HCT116 (cell line): ENCODE measurements around the gene ZSCAN21. TPM values are rescaled to one million over a fixed set of nuclear protein-coding genes. Genes with fewer than 3 reads are reported as not detected.

Experiments
- ATAC-seq: fragments of 200-7000 bp; cut with Tn5 transposase; 2 replicates; pipeline ENCODE4 v1.9.1; 2020; ENCODE audit warnings: mild to moderate bottlenecking, moderate library complexity
- BruUV-seq: library from RNA; stranded (reverse); fragments of 400-500 nt; replicated peaks from 2 replicates; lab custom pipeline; 2021; lab: Mats Ljungman, UMichigan
- CTCF ChIA-PET: fragments of 300-600 bp; sonication (Branson Sonifier 250); formaldehyde crosslinking; loops from one replicate; lab custom pipeline; 2021; ENCODE audit warnings: antibody characterized with exemption; lab: Charles Lee
- POLR2A ChIA-PET: fragments of 300-600, 350-600 bp; sonication (Branson Sonifier 250); formaldehyde crosslinking; loops from one replicate; lab custom pipeline; 2021; ENCODE audit warnings: antibody characterized with exemption; lab: Charles Lee
- RAD21 ChIA-PET, 2 experiments: fragments of 300-600 bp; sonication (Branson Sonifier 250); formaldehyde crosslinking; loops; one replicate each; lab custom pipeline; 2023; ENCODE audit warnings: low total read pairs in 2 of 2; ENCODE audit not compliant: uncharacterized antibody in 2 of 2, unreplicated experiment in 2 of 2, low non-redundant PET in 1 of 2; lab: Charles Lee
- DNase-seq: peaks from one replicate; pipeline ENCODE4 v3.0.0-alpha.2; 2010; ENCODE audit warnings: low read depth, low spot score
- H2AFZ ChIP-seq: fragments of 200-600 bp; shearing (Covaris generic), sonication (generic); 2 replicates; pipeline ENCODE4 v1.6.1; 2017; ENCODE audit warnings: low read depth, mixed run types, mixed read lengths, antibody characterized with exemption, low read length; ENCODE audit not compliant: poor library complexity, severe bottlenecking
- H3K27ac ChIP-seq: 2 replicates; pipeline ENCODE4 v1.5.1; 2012; ENCODE audit warnings: low read depth, low read length
- H3K27me3 ChIP-seq: fragments of 200-600 bp; sonication (generic); 2 replicates; pipeline ENCODE4 v1.6.1; 2016; ENCODE audit warnings: mixed run types, low read length, mixed read lengths; ENCODE audit not compliant: insufficient read depth
- H3K36me3 ChIP-seq, 2 experiments: fragments of 200-500 bp in 1 of 2; fragments of 200-600 bp in 1 of 2; sonication (Bioruptor generic) in 1 of 2; sonication (generic) in 1 of 2; 2 replicates each; pipeline versions ENCODE4 v1.5.1 to v1.6.1; 2014 to 2016; ENCODE audit warnings: low read length in 2 of 2, inconsistent platforms in 1 of 2, mixed read lengths in 1 of 2, mixed run types in 1 of 2; ENCODE audit not compliant: insufficient read depth in 2 of 2, control insufficient read depth in 1 of 2
- H3K4me1 ChIP-seq, 2 experiments: fragments of 200-600 bp in 1 of 2; sonication (generic) in 1 of 2; 2 replicates each; pipeline versions ENCODE4 v1.5.1 to v1.6.1; 2012 to 2017; ENCODE audit warnings: low read length in 2 of 2, inconsistent platforms in 1 of 2, mild to moderate bottlenecking in 1 of 2, mixed read lengths in 1 of 2, mixed run types in 1 of 2, moderate library complexity in 1 of 2; ENCODE audit not compliant: insufficient read depth in 2 of 2, control insufficient read depth in 1 of 2
- H3K4me2 ChIP-seq: fragments of 200-600 bp; sonication (generic); 2 replicates; pipeline ENCODE4 v1.6.1; 2017; ENCODE audit warnings: mixed run types, low read length, mixed read lengths
- H3K4me3 ChIP-seq, 2 experiments: fragments of 200-600 bp in 1 of 2; sonication (generic) in 1 of 2; replicated peaks in 1 of 2; 2 replicates each; pipeline ENCODE4 v1.5.1; 2011 to 2016; ENCODE audit warnings: low read length in 2 of 2, control low read depth in 1 of 2, low read depth in 1 of 2, mild to moderate bottlenecking in 1 of 2, mixed read lengths in 1 of 2, mixed run types in 1 of 2
- H3K79me2 ChIP-seq: fragments of 200-600 bp; sonication (generic); 2 replicates; pipeline ENCODE4 v1.6.1; 2017; ENCODE audit warnings: mild to moderate bottlenecking, mixed run types, low read length, moderate library complexity, mixed read lengths; ENCODE audit not compliant: insufficient read depth
- H3K9ac ChIP-seq: fragments of 200-600 bp; sonication (generic); 2 replicates; pipeline ENCODE4 v1.6.1; 2016; ENCODE audit warnings: low read length, mixed read lengths
- H3K9me2 ChIP-seq: fragments of 200-600 bp; sonication (generic), shearing (Covaris generic); 2 replicates; pipeline ENCODE4 v1.6.1; 2017; ENCODE audit warnings: mixed run types, mild to moderate bottlenecking, moderate library complexity; ENCODE audit not compliant: insufficient read depth
- H3K9me3 ChIP-seq, 2 experiments: fragments of 200-500 bp in 1 of 2; fragments of 200-600 bp in 1 of 2; sonication (Bioruptor generic) in 1 of 2; sonication (generic) in 1 of 2; 2 replicates each; pipeline ENCODE4 v1.6.1; 2014 to 2017; ENCODE audit warnings: low read length in 2 of 2, mixed read lengths in 2 of 2, inconsistent platforms in 1 of 2, low read depth in 1 of 2, mild to moderate bottlenecking in 1 of 2, mixed run types in 1 of 2, moderate library complexity in 1 of 2; ENCODE audit not compliant: control insufficient read depth in 1 of 2, insufficient read depth in 1 of 2
- H4K20me1 ChIP-seq: fragments of 200-600 bp; sonication (generic), shearing (Covaris generic); 2 replicates; pipeline ENCODE4 v1.6.1; 2017; ENCODE audit warnings: mixed run types, mild to moderate bottlenecking, moderate library complexity; ENCODE audit not compliant: insufficient read depth
- CBX3 ChIP-seq: IDR thresholded peaks from 2 replicates; pipeline ENCODE4 v1.6.1; 2012; ENCODE audit warnings: low read depth
- ELF1 ChIP-seq: IDR thresholded peaks from 2 replicates; pipeline ENCODE4 v1.6.1; 2012; ENCODE audit warnings: low read depth, borderline replicate concordance
- EZH2 ChIP-seq: fragments of 200-600 bp; sonication (generic); IDR thresholded peaks from 2 replicates; pipeline ENCODE4 v1.6.1; 2017; ENCODE audit warnings: antibody characterized with exemption, mixed run types
- EZH2phosphoT487 ChIP-seq: fragments of 200-600 bp; IDR thresholded peaks from 2 replicates; pipeline ENCODE4 v1.6.1; 2018; ENCODE audit warnings: antibody characterized with exemption, borderline replicate concordance
- FOSL1 ChIP-seq: IDR thresholded peaks from 2 replicates; pipeline ENCODE4 v1.6.1; 2012; ENCODE audit warnings: low read depth
- JUND ChIP-seq: IDR thresholded peaks from 2 replicates; pipeline ENCODE4 v1.6.1; 2012
- POLR2A ChIP-seq: IDR thresholded peaks from 2 replicates; pipeline ENCODE4 v1.7.0; 2011; ENCODE audit warnings: borderline replicate concordance; ENCODE audit not compliant: insufficient read depth, insufficient read length; ENCODE audit errors: extremely low read depth
- SIN3A ChIP-seq: IDR thresholded peaks from 2 replicates; pipeline ENCODE4 v1.6.1; 2012; ENCODE audit warnings: low read depth
- SP1 ChIP-seq: IDR thresholded peaks from 2 replicates; pipeline ENCODE4 v1.6.1; 2012; ENCODE audit warnings: low read depth
- TCF7L2 ChIP-seq: IDR thresholded peaks from 2 replicates; pipeline ENCODE4 v1.7.0; 2011; ENCODE audit warnings: borderline replicate concordance, inconsistent platforms; ENCODE audit not compliant: insufficient read depth, insufficient read length; ENCODE audit errors: extremely low read depth
- ZFX ChIP-seq: fragments of 450-650 bp; IDR thresholded peaks from 2 replicates; pipeline ENCODE4 v1.6.1; 2017
- intact Hi-C: fragments of 100-400 bp; cut with micrococcal nuclease; formaldehyde crosslinking; loops from 2 replicates; pipeline ENCODE4 v1.10.0; 2022
- total RNA-seq: library from RNA; stranded (reverse); gene quantifications from one replicate; pipeline ENCODE4 v1.2.1, GENCODE V29; 2021; ENCODE audit not compliant: unreplicated experiment
- TF ChIP-seq, protein P1 (sequence below): IDR thresholded peaks from 2 replicates; pipeline ENCODE4 v1.6.1; 2012
- TF ChIP-seq, protein P2 (sequence below): IDR thresholded peaks from 2 replicates; pipeline ENCODE4 v1.6.1; 2011; ENCODE audit warnings: mild to moderate bottlenecking, low read length, moderate library complexity; ENCODE audit not compliant: insufficient replicate concordance; ENCODE audit errors: extremely low read depth

The ZSCAN21 gene
- total RNA-seq, 1 experiment from 2014 or later = 10.3 TPM

DNA sequence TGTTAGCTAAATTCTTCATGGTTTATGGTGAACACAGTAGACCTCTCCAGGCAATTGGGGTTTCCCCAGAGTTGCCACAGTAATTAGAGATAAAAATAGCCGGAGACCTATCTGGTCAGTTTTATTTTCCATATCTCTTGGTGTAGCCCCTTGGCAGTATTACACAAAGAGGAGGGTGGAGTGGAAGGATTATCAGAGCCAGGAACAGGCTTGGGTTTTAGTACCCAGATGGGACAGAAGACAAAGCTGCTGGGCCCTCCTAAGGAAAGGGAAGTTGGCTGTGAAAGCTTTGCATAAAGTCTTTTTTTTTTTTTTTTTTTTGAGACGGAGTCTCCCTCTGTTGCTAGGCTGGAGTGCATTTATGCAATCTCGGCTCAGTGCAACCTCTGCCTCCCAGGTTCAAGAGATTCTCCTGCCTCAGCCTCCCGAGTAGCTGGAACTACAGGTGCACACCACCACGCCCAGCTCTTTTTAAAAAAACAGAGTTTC lies 9.7 kb downstream of the ZSCAN21 start (continued):
- no peak for TF ChIP-seq EZH2
- TF ChIP-seq, protein P1, sequence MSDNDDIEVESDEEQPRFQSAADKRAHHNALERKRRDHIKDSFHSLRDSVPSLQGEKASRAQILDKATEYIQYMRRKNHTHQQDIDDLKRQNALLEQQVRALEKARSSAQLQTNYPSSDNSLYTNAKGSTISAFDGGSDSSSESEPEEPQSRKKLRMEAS = no peak
- no peak for TF ChIP-seq SP1
- TF ChIP-seq ZFX = no peak
- no peak for TF ChIP-seq TCF7L2
- no peak for TF ChIP-seq EZH2phosphoT487
- TF ChIP-seq, protein P2, sequence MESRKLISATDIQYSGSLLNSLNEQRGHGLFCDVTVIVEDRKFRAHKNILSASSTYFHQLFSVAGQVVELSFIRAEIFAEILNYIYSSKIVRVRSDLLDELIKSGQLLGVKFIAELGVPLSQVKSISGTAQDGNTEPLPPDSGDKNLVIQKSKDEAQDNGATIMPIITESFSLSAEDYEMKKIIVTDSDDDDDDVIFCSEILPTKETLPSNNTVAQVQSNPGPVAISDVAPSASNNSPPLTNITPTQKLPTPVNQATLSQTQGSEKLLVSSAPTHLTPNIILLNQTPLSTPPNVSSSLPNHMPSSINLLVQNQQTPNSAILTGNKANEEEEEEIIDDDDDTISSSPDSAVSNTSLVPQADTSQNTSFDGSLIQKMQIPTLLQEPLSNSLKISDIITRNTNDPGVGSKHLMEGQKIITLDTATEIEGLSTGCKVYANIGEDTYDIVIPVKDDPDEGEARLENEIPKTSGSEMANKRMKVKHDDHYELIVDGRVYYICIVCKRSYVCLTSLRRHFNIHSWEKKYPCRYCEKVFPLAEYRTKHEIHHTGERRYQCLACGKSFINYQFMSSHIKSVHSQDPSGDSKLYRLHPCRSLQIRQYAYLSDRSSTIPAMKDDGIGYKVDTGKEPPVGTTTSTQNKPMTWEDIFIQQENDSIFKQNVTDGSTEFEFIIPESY = no peak
- no peak for TF ChIP-seq ELF1
- TF ChIP-seq FOSL1 = no peak
- no peak for TF ChIP-seq SIN3A
- no peak for TF ChIP-seq JUND
- TF ChIP-seq POLR2A = no peak
- TF ChIP-seq CBX3 = no peak

DNA sequence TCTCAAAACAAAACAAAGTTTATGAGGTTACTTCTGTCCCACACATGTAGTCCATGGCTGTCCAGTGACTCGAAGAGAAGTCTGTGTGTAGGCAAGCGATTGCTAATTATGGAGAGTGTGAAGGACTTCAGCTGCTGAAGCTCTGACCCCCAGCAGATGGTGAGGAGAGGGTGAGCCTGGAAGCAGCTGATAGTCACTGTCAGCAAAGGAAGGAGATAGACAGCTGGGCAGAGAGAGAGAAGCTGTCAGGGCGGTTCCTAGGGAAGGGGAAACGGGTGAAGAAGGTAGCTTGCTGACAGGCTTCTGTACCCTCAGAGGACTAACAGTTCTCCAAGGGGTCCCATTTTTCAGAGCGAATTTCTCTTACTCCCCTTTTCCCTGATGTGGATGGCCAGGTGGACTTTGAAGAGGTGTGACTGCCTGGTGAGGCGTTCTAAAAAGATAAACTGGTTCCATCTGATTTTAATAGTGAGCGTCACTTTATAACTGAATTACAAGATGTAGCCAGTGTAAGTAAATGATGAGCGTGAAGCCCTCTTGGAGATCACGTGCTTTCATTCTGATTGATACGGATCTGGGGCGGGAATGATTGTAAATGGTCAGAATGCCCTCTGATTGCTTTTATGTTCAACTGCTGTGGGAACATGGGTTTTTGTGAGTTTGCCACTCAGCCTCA lies 12.1 kb downstream of the ZSCAN21 start:
- Histone ChIP-seq H3K27me3 (no peaks in the 10 kb centered on the region), H3K4me2 (no peak overlapping the region), H3K4me3 (no peak overlapping the region), H3K36me3 (peaks cover 15 to 22% of the 10 kb centered on the region in 2 experiments; a peak in 3 of 4 replicates), H2AFZ (no peak overlapping the region), H3K9me3 (no peaks in the 10 kb centered on the region), H3K79me2 (no peaks in the 10 kb centered on the region), H3K27ac (no peak overlapping the region), H3K9ac (no peak overlapping the region), H3K9me2 (no peaks in the 10 kb centered on the region), H3K4me1 (no peaks in the 10 kb centered on the region), H4K20me1 (no peaks in the 10 kb centered on the region)
- ChIA-PET RAD21 (no interaction called here), CTCF (no interaction called here), POLR2A (no interaction called here)
- TF ChIP-seq JUND = no peak
- intact Hi-C loops = no loop called here
- DNase-seq (no peak), ATAC-seq (no peak)
- no TSS peak for BruUV-seq
